ENCODE measurements around the gene SPRR3. TPM values are rescaled to one million over a fixed set of nuclear protein-coding genes. Genes with fewer than 3 reads are reported as not detected.
A peak's percentile ranks its signal among the peaks of the same experiment; 100 is the strongest.
"Not testable (repeated sequence)": the region's sequence is repeated elsewhere in the genome, so short reads cannot be mapped to it uniquely, and the experiment has no call there.

Gene SPRR3
- total RNA-seq, 1 experiment from 2014 or later = not detected

GRCh38 chr1:152983234-152983633, 18.3 kb upstream of the SPRR3 start:
- no peak for DNase-seq (ENCODE audit: low read depth)

- DNase-seq (ENCODE audit: low read depth) = no peak
These were observed 17.8 kb upstream of the SPRR3 start, which contains the start of gene SPRR1A for GRCh38 chr1:152983743-152984142. SPRR1A (plus strand) TSS chr1:152984081; CDS start chr1:152985231, 1,150 bp downstream.

- DNase-seq (ENCODE audit: low read depth) = no peak
These were observed 15.0 kb upstream of the SPRR3 start for GRCh38 chr1:152986578-152986977.

- DNase-seq (ENCODE audit: low read depth) = no peak
These were observed 8.4 kb upstream of the SPRR3 start for GRCh38 chr1:152993186-152993585.

DNA sequence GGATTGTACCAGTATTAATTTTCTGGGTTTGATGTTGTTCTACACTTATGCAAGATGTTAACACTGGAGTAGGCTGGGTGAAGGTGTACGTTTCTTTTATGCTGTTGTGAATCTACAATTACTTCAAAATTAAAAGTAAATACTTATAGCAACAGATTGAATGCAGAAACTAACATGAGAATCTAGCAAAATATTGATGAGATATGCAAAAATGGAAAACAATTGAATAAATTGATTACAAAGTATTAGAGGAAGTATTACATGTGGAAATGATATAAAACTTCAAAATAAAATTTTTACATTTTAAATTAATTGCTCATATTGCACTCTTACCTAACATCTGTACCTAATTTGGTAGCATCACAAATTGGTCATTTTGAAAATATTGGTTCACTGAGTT, 5.7 kb upstream of the SPRR3 start:
- DNase-seq (ENCODE audit: low read depth) = no peak

DNA sequence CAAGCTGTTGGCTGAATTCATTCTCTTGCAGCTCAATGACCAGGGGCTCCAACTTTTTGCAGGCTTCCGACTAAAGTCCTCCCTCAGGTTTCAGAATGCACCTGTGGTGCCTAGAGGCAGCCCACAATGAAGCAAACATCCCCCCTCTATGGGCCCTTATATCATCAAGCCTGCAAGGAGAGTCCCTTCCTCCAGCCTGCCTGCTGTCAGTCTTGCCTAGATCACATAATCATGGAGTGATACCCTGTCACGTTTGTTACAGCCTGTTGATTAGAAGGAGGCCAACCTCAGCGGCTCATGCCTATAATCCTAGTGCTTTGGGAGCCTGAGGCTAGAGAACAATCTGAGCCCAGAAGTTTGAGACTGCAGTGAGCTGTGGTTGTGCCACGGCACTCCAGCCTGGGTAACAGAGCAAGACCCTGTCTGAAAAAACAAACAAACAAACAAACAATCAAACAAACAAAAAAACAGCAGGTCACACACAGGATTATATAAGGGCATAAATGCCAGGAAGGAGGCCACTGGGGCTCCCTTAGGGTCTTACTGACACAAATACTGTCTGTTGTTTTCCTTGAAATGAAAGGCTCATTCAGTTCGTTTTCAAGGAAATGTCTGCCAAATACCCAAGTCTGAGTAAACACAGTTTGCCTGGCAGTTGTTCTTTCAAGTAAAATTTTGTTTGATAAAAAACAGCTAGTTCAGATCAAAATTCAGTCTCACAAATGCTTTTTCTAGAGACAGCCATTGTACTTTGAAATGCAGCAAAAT, 4.7 kb upstream of the SPRR3 start:
- no peak for DNase-seq (ENCODE audit: low read depth)

GRCh38 chr1:152997901-152998300, 3.6 kb upstream of the SPRR3 start:
- DNase-seq (ENCODE audit: low read depth) = no peak

DNA sequence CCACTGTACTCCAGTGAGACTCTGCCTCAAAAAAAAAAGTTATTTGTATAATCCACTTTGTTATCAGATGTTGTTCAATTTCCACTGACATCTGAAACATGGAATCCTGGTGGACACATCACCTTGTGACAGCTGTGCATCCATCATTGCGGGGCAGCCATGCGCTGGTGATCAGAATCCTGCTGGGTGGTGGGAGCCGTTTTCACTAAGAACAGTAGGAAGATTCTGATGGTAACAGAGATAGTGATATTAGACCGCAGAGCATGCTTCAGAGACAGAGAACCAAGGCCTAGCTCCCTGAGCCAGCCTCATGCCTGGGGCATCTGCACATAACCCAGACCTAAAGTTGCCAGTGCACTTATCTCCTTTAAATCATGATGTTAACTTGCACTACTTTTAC, 3.1 kb upstream of the SPRR3 start:
- no peak for DNase-seq (ENCODE audit: low read depth)

GRCh38 chr1:152999818-153000217, 1.7 kb upstream of the SPRR3 start:
- DNase-seq (ENCODE audit: low read depth) = no peak

GRCh38 chr1:153000294-153000693, 1.3 kb upstream of the SPRR3 start:
- no peak for DNase-seq (ENCODE audit: low read depth)

GRCh38 chr1:153011235-153011758, 9.7 kb downstream of the SPRR3 start:
- not testable (repeated sequence) for DNase-seq (ENCODE audit: low read depth)

DNA sequence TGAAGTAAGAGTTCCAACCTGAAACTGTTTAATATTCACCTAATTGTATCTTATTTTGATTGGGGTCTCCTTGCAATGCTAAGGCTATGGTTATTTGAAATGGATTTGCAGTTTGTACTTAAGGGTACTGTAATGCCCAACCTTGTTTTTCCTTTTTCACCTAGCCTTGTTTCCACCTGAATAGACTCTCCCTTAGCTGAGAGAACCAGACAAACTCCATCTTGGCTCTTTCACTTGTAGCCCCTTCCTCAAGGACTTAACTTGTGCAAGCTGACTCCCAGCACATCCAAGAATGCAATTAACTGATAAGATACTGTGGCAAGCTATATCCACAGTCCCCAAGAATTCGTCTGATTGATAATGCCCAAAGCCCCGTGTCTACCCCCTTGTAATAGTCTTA, 20.3 kb downstream of the SPRR3 start:
- DNase-seq (ENCODE audit: low read depth) = not testable (repeated sequence)

GRCh38 chr1:153022340-153022739, 20.8 kb downstream of the SPRR3 start:
- not testable (repeated sequence) for DNase-seq (ENCODE audit: low read depth)

GRCh38 chr1:153023109-153023508, 21.6 kb downstream of the SPRR3 start:
- DNase-seq (ENCODE audit: low read depth) = no peak

- no peak for DNase-seq (ENCODE audit: low read depth)
These were observed 22.9 kb downstream of the SPRR3 start for GRCh38 chr1:153024413-153024812.

- no peak for DNase-seq (ENCODE audit: low read depth)
These were observed 24.2 kb downstream of the SPRR3 start for GRCh38 chr1:153025797-153026196.

- DNase-seq (ENCODE audit: low read depth) = no peak
These were observed 27.2 kb downstream of the SPRR3 start for GRCh38 chr1:153028766-153029165.

DNA sequence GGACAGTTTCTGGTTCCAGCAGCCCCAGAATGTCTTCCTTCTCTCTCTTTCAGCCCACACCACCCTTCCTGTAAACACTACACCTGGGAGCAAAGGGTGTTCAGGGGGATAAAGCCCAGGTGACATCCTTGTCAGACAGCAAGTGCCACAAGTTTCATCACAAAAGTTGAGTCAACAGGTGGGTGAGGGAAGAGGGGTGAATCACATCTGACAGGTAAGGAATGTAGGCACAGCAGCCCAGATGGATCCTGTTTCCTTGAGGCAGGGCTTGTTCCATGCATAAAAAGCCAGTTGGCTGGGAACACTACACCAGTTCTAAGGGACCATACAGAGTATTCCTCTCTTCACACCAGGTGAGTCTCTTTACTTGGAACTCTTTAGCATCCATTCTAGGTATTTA, 29.3 kb downstream of the SPRR3 start, which contains the start of gene SPRR1B:
SPRR1B (plus strand) TSS at position 309 of the 400 bp plus-strand sequence. CDS start 1,143 bp downstream, outside the sequence.
- no peak for DNase-seq (ENCODE audit: low read depth)

DNA sequence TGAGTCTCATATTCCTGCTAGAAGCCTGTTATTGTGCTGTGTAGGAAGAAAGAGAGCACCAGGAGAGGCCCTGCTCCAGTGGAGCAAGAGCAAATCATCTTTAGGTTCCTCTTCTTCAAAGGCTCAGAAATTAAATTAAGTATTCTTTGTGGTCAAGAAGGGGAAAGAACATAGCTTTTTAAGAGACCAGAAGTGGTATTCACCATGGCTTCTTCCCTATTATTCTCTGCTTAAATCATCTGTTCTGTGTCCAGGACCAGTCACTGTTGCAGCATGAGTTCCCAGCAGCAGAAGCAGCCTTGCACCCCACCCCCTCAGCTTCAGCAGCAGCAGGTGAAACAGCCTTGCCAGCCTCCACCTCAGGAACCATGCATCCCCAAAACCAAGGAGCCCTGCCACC, 30.5 kb downstream of the SPRR3 start:
- DNase-seq (ENCODE audit: low read depth) = no peak

- peak; percentile 69 for DNase-seq (ENCODE audit: low read depth)
These were observed 31.2 kb downstream of the SPRR3 start for GRCh38 chr1:153032677-153033308.

DNA sequence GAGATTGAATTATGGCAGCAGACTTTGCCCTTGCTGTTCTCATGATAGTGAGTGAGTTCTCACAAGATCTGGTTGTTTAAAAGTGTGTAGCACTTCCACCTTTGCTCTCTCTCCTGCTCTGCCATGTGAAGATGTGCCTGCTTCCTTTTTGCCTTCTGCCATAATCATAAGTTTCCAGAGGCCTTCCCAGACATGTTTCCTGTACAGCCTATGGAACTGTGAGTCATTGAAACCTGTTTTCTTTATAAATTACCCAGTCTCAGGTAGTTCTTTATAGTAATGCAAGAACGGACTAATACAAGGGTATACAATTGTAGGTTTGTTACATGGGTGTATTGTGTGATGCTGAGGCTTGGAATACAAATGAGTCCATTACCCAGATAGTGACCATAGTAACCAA, 33.7 kb downstream of the SPRR3 start:
- no peak for DNase-seq (ENCODE audit: low read depth)

- DNase-seq (ENCODE audit: low read depth) = no peak
These were observed 39.5 kb downstream of the SPRR3 start, which contains the start of gene SPRR2D for GRCh38 chr1:153040950-153041631. SPRR2D (minus strand) TSS chr1:153041120; CDS start chr1:153040346, 774 bp downstream.

Data from M059J (cell line).